Stimulated activated CD8-positive, alpha-beta memory T cell treated with anti-CD3 and anti-CD28 coated beads, Interleukin-7, amount 100 ng/mL, for 1 hour (primary cell): ENCODE results near the gene RNF19B.
"Not testable (repeated sequence)": the region's sequence is repeated elsewhere in the genome, so short reads cannot be mapped to it uniquely, and the experiment has no call there.

Source experiments
- DNase-seq, 2 donors: peaks; one replicate each; pipeline ENCODE4 v3.0.0-alpha.2; 2020; ENCODE audit warnings: low read depth in 2 of 2

RNF19B gene

GRCh38 chr1:32991819-32992488, 27.3 kb upstream of the RNF19B start:
- DNase-seq = no peak

GRCh38 chr1:32991386-32991785, 26.8 kb upstream of the RNF19B start:
- DNase-seq = no peak

GRCh38 chr1:32990887-32991286, 26.3 kb upstream of the RNF19B start:
- DNase-seq = no peak

DNA sequence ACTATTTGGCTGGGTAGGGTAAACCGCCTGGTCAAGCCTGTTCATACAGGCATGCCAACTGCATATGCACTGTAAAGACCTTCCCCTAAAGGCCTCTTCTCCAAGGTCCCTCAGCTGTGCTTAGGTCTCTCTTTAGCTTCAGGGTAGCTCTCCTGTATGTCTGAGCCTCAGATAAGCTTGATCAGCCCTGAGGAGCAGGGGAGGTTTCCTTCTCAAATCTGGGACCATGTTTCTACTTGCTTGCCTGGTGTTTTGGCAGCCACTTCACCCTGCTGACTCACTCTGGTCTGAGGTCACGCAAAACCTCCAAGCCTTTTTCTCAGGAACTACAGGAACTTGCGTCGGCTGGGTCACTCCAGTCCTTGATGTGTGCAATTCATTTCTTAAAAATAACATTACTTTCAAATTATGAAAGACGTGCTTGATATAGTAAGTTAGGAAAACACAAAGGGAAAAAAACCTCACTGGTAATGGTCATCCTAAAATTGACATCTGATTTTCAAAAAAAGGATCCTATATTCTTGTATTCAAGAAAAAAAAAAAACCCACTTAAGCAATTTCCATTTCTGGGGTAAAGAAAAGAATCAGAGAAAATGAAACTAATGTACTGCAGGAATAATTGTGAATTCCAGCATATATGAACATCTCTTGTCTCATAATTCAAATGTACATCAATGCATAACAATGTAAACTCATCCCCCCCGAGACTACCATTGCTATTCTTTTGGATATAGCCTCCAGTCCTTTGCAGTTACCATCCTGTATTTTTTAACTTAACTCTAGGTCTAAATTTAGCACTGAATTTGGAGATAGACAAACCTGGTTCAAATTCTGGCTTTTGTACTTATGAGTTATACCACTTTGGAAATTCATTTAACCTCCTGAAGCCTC, 24.8 kb upstream of the RNF19B start:
- DNase-seq = no peak

- DNase-seq = no peak
These were observed 24.1 kb upstream of the RNF19B start for GRCh38 chr1:32988665-32989064.

GRCh38 chr1:32985226-32985625, 20.6 kb upstream of the RNF19B start:
- DNase-seq = no peak

- no peak for DNase-seq
These were observed 20.0 kb upstream of the RNF19B start for GRCh38 chr1:32984455-32985171.

DNA sequence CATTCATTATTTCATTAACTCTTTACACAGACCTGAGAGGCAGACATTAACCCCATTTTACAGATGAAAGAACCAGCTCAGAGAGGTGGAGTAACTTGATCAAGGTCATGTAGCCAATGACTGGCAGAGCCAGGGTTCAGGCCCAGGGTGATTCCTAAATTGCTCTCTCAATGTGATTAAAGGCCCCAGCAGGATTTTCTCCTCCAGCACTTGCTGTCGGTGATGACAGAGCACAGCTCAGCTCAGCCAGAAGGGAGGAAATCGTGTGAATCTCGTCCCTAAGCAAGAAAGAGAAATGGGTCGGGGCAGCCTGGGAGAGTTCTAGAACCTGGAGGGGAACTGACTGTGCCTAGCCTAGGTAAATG, 19.5 kb upstream of the RNF19B start:
- no peak for DNase-seq

- DNase-seq = no peak
These were observed 18.4 kb upstream of the RNF19B start for GRCh38 chr1:32983020-32983419.

GRCh38 chr1:32981003-32981901, 16.6 kb upstream of the RNF19B start:
- peak in 1 of 2 donors; percentile 36 for DNase-seq

GRCh38 chr1:32980080-32980479, 15.5 kb upstream of the RNF19B start:
- no peak for DNase-seq

DNA sequence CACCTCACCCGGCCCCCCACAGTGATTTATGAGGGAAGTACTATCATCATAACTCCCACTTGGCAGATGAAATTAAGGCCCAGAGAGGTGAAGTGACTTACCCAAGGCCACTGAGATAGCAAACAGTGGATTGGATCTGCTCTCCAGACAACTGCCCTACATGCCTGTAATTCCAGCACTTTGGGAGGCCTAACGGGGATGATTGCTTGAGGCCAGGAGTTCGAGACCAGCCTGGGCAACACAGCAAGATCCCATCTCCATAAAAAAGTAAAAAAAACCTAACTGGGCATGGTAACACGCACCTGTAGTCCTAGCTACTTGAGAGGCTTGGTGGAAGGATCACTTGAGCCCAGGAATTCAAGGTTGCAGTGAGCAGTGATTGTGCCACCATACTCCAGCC, 14.2 kb upstream of the RNF19B start:
- DNase-seq = no peak

DNA sequence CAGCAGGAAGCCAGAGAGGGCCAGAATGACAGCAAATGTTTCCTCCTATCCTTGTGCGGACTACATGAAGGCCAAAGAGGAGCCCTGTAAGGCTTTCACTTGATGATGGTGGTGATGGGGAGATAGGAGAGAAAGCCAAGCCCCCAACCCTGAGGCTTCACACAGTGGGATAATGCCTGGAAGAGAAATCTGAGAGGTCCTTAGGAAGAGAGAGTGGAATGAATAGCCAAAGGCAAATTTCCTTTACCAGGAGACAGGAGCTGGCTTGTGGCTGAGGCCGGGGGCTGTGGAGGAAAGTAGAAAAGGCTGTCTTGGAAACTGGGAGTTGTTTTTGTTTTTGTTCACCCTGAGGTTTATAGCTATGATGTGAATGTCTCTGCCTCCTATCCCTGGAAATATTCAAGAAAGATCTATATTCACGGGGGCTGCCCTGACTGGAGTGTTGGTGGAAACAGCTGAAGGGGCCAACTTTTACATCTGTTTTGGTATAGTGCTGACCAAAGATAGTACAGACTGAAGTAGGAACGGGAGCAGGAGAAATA, 13.0 kb upstream of the RNF19B start:
- no peak for DNase-seq

DNA sequence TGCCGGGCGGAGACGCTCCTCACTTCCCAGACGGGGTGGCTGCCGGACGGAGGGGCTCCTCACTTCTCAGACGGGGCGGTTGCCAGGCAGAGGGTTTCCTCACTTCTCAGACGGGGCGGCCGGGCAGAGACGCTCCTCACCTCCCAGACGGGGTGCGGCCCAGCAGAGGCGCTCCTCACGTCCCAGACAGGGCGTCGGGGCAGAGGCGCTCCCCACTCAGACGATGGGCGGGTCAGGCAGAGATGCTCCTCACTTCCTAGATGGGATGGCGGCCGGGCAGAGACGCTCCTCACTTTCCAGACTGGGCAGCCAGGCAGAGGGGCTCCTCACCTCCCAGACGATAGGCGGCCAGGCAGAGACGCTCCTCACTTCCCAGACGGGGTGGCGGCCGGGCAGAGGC, 10.4 kb upstream of the RNF19B start:
- DNase-seq = not testable (repeated sequence)

DNA sequence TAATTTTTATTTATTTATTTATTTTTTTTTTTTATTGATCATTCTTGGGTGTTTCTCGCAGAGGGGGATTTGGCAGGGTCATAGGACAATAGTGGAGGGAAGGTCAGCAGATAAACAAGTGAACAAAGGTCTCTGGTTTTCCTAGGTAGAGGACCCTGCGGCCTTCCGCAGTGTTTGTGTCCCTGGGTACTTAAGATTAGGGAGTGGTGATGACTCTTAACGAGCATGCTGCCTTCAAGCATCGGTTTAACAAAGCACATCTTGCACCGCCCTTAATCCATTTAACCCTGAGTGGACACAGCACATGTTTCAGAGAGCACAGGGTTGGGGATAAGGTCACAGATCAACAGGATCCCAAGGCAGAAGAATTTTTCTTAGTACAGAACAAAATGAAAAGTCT, 8.8 kb upstream of the RNF19B start:
- not testable (repeated sequence) for DNase-seq

DNA sequence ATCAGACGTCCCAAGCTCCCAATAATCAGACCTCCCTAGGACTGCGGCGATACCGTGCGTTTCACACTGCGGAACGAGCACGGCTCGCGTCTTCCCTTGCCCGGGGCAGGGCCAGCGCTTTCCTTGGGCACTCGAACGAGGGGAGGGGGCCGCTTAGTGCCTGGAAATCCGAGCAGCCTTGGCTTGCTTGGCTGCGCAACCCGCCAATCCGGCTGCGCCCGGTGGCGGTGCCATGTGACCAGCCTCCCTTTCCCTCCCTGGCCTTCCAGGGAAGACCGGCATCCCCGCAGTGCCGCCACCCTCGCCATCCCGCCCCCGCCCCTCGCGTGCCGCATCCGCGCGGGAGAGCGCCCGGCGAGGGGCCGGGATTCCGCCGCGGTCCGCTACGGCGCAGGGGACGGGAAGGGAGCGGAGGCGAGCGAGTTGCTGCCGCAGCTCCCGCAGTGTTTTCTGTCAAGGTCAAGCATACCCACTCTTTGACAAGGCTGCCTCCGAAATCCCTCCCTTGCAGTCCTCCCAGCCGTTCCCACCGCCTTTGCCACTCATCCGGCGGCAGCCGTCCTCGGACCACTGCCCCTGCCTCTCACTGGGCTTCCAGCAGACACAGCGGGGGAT, 8.3 kb upstream of the RNF19B start:
- DNase-seq = no peak

GRCh38 chr1:32971576-32971975, 7.0 kb upstream of the RNF19B start:
- no peak for DNase-seq

- no peak for DNase-seq
These were observed 6.5 kb upstream of the RNF19B start for GRCh38 chr1:32971156-32971555.

- DNase-seq = no peak
These were observed 5.0 kb upstream of the RNF19B start for GRCh38 chr1:32969566-32969965.

DNA sequence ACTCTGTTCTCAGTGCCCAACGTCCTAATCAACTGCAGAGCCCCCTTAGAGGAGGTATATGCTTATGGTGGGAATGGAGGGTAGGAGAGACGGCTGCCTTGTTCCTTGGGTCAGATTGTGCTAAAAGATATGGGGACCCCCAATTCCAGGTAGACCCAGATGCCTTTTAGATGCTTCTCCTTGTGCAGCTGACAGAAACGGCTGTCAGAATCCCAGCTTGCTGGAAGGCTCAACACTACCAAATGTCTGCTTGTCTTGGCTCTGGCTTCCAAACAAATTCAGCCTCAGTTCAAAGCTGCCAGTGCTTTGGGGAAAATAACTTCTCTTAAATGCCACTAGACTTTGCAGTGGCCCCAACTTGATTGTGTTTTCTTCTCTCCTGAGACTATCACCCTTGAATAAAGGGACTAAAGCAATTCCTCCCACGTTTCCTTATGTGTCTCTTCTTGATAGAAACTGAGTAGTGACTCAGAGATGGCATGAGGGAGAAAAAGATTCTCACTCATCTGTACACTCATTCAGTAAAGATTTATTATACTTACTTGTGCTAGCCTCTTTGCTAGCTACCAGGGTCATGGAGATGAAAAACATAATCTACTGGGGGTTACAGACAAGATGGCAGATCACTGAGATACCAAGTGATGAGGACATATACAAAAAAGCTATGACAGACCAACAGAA, 3.4 kb upstream of the RNF19B start:
- DNase-seq = no peak
